ENCODE results near the gene LPP.

Gene LPP

DNA sequence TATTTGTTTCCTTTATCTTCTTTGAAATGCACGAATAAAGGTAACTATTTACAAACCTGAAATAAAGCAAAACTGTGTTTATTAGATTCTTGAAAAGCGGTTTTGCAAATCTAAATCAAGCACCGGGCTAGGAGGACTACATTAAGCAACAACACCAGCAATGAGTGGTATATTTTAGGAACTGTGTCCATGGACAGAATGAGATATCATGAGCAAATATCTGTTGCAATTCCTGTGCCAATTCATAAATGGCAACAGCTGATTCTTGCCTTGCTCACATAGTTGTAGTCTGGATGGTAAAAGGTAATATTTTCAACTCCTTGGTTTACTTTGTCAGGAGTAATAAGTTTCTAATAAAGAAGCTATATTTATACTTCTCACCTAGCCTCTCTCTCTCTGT, 403.3 kb downstream of the LPP start:
- DNase-seq (ENCODE audit: low read depth) = no peak

DNA sequence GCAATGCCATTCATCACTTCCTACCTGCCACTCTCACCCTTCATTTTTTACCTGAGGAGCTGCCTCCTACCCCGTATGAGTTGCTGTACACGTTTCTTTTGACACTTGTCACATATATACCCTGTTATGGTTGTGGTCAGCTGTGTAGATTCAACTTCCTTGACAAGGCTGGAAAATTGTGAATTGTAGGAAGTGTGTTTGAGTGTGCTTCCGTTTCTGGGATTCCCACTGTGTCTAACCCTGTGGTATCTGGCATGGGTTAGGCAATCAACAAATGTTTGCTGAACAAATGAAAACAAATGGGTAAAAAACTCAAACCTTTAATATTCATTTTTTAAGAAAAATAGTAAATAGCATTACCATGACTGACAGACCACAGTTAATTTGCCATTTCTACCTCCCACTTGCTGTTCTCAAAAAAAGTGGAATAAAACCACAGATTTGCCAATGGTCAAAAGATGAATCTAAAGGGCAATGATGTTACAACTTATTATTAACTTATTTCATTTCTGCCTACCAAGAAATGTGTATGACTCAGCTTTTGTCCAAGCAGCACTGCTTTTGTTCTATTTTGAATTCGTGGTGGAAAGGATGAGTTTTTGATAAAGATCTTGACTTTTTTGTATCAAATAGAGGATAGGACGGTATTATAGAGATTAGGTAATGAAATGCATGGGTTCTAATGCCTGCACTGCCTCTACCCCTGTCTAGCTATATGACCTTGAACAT, 404.6 kb downstream of the LPP start:
- no peak for DNase-seq (ENCODE audit: low read depth)

DNA sequence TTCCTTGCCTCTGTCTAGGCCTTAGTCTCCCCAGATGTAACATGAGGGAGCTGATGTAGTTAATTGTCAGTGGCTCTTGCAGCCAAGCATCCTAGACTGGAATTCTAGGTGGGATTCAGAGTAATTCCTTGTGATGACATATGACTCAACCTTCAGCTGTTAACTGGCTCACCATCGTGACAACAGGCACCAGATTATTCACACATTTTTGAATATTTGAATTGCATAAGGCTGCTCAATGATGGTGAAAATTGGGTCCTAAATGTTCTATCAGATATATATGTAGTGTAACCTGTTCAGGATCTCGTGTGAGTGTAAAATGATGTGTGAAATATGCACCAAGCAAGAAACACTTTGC, 405.1 kb downstream of the LPP start:
- no peak for DNase-seq (ENCODE audit: low read depth)

DNA sequence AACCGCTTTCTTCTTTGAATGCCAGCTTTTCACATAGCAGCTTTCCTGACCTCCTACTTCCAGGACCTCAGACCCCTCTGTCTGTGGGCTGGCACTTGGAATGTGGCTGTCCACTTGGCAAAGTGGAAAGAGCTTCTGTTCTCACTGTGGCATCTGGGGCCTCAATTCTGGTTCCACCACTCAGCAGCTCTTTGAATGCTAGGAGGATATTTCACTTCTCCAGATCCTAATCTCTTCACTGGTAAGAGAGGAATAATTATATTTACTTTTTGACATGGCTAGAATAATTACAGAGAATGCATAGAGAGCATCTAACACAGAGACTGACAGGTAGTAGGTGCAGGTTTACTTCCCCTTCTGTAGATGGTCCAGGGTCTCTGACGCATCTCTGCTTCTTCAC, 405.9 kb downstream of the LPP start:
- no peak for DNase-seq (ENCODE audit: low read depth)

DNA sequence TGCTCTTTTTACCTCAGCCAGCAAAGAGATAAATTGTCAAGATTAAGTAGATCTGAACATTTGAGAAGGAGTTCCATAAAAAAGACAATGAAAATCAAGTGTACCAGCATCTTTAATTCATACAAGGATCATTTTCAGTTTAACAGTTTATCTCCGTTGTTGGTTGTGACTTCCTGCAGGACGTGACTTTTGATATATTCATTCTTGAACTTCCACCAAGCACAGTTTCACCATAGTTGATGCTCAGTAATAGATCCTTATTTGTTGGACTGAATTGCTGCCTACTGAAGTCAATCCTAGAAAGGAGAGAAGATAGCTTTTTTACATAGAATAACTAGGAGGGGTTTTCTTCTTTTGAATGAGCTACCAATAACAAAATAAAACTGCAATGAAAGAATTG, 408.2 kb downstream of the LPP start:
- no peak for DNase-seq (ENCODE audit: low read depth)

DNA sequence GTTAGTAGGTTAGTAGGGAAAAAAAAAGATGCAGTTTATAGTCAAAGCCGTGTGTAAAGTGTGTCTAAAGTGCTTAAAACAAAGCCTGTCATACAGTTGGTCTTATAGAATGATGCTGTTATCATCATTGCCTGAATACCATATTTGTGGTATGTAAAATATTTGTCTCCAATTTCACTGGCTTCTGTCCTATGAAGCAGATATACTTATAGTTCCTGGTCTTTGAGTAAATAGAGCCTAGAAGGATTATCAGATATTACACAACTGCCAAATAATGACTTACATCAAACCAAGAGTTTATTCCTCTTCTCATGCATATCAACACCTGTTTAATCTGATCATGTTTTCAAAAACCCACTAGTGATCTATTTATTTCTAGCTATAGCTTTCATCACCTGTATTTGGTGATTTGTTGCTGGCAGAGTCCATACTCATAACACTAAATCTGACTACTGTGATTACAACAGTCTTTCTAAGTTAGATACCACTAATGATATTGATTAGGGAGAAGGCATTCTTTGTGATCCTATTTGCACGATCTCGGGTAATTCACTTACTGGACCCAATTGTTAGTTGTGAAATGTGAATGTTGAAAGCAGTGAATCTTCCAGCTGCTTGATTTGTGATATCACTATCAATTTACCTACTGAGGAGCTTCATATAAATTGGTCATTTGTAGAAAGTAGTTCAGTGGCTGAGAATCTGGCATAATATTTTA, 413.7 kb downstream of the LPP start:
- no peak for DNase-seq (ENCODE audit: low read depth)

DNA sequence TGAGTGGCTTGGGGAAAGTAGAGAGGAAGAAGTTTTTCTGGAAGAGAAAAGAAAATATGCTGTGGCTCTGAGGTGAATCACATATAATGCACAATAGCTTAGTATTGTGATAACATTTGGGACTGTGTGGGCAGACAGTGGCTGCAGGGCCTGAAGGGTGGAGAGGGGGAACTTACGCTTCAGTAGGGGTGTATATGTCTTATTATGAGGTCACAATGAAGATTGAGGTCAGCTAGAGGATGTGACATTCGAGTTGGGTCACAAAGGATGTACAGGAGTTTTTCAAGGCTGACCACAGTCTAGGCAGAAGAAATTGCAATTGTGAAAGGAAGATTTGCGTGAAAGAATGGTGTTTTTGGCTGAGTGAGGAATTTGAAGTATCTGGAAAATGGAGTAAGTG, 414.8 kb downstream of the LPP start:
- DNase-seq (ENCODE audit: low read depth) = no peak

DNA sequence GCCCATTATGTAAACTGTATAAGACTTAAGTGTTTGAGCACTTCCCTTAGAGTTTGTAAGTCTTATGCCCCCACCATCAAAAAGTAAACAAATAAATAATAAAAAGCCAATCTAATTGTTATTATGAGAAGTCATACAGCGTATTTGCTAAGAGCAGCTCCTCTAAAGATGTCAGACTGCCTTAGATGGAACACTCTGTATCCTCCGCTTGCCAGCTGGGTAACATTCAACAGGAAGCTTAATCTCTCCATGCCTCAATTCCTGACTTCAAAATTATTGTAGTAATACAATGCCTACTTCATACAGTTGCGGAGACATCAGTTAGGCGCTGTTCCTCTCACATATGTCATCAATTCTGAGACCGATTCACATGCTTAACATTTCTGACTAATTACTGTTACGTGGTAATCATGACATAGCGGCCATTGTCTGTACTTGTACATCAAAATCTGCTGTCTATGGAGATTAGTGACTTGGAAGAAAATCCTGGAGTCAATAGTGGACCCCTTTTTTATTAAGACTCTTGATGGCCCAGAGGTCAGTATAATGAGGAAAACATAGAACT, 417.7 kb downstream of the LPP start:
- DNase-seq (ENCODE audit: low read depth) = no peak

DNA sequence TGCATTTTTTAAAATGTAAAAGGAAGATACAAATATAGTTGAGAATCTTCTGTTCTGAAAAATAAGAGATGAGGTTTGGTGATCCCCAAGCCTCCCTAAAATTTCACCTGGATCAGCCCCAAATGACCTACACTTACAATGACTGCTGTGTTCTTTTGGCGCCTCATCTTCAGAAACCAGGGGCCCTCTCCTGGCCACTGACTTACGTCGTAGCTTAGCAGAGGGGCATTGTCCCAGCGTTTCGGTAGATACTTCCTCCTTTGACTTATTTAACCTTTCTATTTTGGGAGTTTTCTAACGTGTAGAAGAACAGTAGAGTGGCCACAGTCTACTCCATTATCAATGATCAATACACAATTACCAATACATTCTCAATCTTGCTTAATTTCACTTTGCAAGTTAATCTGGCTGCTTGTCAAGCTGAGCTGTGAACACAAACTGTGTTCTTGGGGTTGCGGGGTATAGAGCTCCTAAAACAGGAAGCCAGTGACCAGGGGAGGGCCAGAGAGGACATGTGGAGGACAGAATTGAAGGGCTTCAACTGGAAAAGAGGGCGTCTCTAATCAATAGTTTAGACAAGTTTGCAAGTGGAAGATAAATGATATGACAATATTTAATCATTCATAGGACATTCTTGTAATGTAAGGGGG, 419.5 kb downstream of the LPP start:
- DNase-seq (ENCODE audit: low read depth) = no peak

DNA sequence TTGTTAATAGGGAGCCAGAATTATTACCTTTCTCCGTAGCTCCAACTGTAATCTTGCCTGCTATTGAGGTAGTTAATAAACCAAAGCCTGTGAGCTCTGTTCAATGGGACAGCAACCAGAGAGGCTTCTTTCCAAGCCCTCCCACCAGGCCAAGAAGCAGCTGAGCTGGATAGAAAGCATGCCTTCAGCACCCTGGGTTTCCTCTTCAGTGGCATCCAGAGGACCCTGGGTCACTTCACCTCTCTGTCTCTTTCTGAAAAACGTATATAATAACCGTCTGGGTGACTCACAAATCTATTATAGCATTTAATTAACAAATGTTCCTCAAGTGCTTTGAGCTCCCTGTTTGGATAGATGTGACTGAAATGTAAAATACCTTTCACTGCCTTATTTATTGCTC, 420.0 kb downstream of the LPP start:
- DNase-seq (ENCODE audit: low read depth) = no peak

DNA sequence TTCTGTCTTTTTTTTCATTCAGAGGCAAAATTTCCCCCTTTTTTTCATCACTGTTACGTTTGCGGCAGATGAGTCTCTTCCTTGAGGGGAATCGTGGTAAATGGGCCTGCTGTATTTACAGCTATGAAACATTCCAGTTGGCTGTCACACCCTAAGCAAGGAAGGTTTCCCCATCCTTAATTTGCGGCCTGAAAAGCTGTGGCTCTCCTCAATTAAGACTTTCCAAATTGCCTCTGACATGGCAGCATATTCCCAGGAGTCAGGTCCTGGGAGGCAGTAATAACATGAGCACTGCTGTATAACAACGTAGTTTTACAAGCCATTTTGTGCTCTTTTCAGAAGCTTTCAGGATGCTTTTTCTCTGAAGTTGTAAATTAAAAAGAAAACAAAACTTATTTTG, 420.9 kb downstream of the LPP start:
- no peak for DNase-seq (ENCODE audit: low read depth)

DNA sequence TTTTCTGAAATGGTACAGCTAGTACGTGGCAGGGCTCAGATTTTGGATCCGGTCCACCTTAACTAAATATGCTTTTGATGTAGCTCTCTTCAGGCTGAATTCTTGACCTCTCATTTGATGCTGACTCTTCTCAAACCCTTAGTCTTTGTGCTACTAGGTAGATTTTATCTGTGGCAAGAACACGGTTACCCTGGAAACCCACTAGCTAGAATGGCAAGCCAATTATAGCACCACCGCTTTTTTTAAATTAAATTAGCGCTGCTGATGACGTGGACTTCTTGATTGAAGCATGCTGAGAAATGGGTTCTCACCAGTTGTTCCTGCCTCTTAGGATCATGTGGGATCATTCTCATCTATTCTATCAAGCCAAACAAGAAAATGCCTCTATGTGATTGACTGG, 421.5 kb downstream of the LPP start:
- DNase-seq (ENCODE audit: low read depth) = no peak

DNA sequence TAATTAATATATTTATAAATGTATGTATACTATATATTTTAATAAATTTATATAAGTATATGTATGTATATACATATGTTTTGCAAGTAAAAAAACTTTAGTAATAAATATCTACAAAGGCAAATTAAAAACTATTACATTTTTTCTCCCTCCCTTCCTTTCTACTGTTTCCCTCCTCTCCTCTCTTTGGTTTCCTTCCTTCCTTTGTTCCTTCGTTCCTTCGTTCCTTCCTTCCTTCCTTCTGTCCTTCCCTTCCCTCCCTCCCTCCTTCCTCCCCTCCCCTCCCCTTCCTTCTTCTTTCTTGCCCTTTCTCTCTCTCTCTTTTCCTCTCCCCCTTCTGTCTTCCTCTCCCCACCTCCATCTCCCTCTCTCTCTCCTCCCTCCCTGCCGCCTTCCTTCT, 423.6 kb downstream of the LPP start:
- no peak for DNase-seq (ENCODE audit: low read depth)

DNA sequence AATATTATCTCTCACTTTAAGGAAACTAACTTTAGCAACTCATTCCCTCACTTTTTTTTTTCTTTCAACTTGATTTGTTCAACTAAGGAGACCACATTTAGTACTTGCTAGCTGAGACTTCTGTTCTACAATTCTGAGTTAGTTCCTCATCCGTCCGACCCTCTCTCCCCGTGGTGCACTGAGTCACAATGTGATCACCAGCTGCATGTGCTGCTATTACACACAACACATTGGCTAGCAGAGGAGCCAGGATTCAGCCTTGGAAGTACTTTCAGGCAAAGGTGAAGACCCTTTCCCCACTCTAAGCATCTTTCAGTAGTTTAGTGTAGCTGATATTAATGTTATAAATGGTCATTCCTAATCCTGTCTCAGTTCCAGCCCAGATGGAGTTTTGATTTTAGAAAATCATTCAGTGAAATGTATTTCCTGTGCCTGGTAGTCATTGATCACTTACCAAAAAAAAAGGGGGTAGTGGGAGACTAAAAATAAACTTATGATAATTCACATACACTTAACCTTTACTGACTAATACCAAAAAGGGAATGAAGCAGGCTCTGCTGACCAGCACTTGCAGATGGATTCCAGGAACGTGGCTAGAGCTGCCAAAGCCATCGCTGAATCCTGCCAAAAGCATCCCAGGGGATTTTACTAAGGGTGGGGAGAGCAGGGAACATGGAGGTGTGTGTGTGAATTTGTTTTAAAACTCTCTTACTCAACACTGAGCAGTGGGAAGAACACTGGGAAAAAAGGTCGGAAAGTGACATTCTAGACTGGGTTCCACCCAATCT, 424.8 kb downstream of the LPP start:
- DNase-seq (ENCODE audit: low read depth) = no peak

DNA sequence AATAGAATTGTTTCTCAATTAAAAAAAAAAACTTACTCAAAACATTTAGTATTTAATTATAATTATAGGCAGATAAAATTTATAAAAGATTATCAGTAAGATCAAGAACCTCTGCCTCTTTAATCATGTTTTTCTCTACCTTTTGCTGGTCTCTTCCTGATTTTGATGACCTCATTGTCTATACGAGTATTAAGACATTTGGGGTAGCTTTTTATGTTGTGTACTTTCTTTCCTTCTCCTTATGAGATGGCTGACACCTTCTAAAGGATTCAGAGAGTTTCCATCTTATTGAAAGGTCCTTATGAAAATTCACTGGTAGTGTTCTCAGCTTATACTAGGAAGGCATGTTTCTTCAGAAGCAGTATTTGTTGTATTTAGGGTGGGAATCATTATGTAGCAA, 426.3 kb downstream of the LPP start:
- no peak for DNase-seq (ENCODE audit: low read depth)

DNA sequence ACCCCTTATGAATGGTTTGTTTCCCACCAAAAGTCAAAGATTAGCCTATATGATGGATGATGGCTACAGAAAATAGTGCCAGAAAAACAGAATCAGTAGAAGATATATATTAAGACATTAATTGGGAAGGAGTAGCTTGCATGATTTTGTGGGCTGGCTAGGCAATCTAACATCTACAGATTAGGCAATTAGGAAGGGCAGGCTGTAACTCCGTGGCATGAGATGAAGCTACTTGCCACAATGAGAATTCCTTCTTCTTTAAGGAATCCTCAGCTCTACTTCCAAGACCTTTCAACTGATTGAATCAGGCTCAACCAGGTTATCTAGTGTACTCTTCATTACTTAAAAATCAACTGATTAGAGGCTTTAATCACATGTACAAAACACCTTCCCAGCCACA, 426.7 kb downstream of the LPP start:
- DNase-seq (ENCODE audit: low read depth) = no peak

DNA sequence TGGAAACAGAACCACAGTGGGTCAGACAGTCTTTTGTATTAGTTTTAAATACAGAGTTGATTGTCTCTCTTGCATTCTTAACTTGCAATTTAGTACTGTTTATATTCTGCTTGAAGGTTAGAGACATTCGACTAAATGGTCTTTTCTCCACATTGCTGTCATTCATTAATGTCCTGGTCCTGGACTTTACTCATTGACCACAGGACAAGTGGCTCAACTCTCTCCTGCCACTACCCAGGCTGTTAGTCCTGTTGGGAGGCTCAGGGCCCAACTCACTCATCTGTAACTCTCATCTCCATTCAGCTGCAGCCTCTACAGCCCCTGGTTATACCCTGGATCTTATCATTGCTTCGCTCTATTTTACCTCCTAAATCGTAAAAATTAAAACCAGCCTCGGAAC, 427.4 kb downstream of the LPP start:
- no peak for DNase-seq (ENCODE audit: low read depth)

DNA sequence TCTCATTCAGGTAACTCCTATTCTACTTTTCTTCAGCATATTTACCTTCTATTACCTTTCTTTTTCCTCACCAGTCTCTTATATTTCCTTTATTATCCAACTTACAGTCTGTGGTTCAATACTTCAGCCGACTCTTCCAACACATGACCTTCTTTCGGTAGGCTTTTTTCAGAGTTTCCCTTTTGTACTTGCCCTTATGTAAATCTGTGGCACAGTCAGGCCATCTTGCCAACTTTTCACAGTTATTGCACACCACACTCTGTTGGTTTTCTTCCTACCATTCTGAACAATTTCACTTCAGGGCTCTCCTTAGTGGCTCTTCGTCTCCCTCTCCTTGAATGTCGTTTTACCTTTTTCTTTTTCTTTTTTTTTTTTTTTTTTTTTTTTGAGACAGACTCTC, 427.8 kb downstream of the LPP start:
- no peak for DNase-seq (ENCODE audit: low read depth)

DNA sequence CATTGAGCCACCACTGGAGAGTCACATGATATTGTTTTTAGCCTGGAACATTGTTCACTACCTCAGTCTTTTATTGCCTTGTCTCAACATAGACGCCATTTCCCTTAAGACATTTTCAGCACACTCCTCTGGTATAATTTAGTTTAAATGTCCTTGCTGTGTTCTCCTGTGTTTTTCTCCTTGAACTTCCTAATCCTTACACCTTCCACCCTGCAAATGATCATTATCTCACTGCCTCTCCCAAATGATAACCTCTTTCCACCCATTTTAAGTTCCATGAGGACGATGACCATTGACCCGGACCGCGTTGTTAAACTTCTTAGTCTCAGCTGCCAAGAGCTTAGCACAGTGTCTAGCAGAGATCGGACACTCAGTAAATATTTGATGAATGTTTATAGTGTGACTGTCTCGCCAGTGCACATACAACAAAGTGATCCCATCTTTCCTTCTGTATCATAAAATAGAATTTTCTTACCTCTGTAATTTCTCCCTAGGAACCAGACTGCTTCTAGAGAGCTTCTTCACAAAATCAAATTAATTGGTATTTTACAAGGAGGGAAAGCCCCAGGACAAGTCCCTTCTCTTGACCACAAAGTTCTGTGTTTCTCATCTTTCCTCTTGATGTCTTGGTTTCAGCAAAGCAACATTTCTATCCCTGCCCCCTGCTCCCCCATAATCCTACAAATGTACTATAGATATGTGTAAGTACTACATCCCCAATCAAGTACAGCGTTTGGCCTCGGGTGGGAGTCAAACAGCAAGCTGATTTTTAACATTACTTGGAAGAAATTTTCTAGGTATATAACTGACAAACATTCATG, 429.6 kb downstream of the LPP start:
- no peak for DNase-seq (ENCODE audit: low read depth)

DNA sequence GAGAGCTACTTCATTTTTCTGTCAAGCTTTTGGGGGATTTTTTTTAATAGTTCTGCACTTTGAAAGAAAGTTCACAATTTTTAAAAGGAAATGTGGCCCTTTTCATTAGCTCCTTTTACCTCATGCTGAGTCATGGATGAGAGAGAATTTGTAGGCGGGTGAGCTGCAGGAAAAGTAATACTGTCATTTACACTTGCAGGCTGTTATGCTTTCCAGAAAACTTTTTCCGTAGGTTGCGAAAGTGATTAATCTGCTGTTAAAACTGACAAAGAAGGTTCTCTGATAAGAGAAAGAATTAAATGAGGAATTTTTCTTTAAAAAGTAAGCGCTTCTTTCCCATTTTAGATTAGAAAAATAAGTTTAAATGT, 430.2 kb downstream of the LPP start:
- no peak for DNase-seq (ENCODE audit: low read depth)

DNA sequence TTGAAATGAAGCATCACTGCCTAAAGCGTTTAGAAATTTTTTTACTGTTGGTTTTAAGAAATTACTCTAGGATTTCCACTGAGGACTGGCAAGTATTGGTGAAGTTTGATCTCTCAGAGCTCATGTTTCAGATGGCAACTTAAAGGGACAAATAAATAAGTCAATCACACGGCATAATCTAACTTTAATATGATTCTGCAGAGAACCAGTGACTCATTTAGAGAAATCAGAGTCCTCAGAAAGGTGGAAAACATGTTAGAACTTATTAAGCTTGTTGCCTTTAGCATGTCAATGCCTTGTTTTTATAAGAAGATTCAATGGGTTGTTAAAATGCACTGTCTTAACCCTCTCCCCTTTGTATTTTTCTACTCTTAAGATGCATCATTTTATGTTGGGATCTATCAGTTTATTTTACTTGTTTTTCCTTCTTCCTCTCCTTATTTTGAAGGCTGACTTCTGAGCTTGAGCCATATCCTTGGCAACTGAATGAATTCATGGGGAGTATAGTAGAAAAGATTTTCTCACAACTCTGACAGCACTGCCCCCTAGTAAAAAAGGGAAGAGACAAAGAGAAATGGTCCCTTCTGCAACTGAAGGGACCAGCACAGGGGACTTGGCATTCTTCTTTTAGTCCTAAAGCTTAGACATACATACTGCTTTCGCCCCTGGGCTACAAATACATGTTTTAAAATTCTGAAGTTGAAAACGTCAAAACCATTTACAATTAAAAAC, 431.2 kb downstream of the LPP start:
- no peak for DNase-seq (ENCODE audit: low read depth)

All from stimulated activated CD8-positive, alpha-beta memory T cell treated with anti-CD3 and anti-CD28 coated beads, Interleukin-15, amount 100 ng/mL, for 24 hours (primary cell).